Upper lobe of left lung (tissue), 4 donors: ENCODE results near the gene MRC2.

ENCODE experiments used
- CTCF ChIP-seq, 6 experiments: fragments of 450-650 bp in 4 of 6; fragments of 200-600 bp in 2 of 6; sonication (generic) in 2 of 6; IDR thresholded peaks; one replicate each; pipeline ENCODE4 v1.5.1; 2016 to 2019; ENCODE audit warnings: antibody characterized with exemption in 6 of 6
- POLR2A ChIP-seq, 4 donors: fragments of 450-650 bp; IDR thresholded peaks; one replicate each; pipeline ENCODE4 v1.5.1; 2016 to 2017; ENCODE audit warnings: antibody characterized with exemption in 4 of 4, mild to moderate bottlenecking in 2 of 4
- POLR2AphosphoS5 ChIP-seq, 2 donors: sonication (generic); formaldehyde crosslinking; IDR thresholded peaks; one replicate each; pipeline ENCODE4 v1.5.1; 2017; ENCODE audit warnings: antibody characterized with exemption in 2 of 2

GRCh38 chr17:62681061-62681938, 53.8 kb downstream of the MRC2 start:
- no peak for TF ChIP-seq CTCF (IDR thresholded peaks at IDR 0.05)
- TF ChIP-seq POLR2A (IDR thresholded peaks at IDR 0.05): no peak
- TF ChIP-seq POLR2AphosphoS5 (IDR thresholded peaks at IDR 0.05): no peak
